Measurements from ENCODE around the gene ARHGAP18.

Gene ARHGAP18

DNA sequence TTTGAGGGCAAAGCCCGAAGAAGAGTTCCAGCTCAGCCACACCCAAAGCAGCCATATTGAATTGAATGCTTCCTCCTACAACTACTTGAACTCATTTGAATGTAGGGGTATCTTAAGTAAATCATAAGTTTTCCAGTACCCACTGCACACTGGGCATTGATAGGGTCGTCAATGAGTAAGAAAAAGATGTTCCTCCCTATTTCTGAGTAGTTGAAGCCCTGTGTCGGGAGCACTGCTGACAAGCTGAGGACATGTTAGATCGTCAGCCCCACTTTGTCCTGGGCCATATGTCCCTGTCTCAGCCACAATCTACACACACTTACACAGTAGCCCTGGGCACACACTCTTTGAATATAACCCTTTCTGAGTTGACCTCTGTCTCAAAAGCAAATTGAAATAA is 105.7 kb downstream of the ARHGAP18 start:
- Histone ChIP-seq H3K79me2 (ENCODE audit: insufficient read depth, low read depth) (no peaks in the 10 kb centered on the region), H2AFZ (ENCODE audit: low read depth) (no peak overlapping the region), H3K4me3 (IDR thresholded peaks at IDR 0.05; ENCODE audit: insufficient read depth, low read depth, low read length) (no peak overlapping the region), H3K36me3 (ENCODE audit: insufficient read depth) (no peaks in the 10 kb centered on the region), H4K20me1 (ENCODE audit: insufficient read depth) (no peaks in the 10 kb centered on the region), H3K27me3 (ENCODE audit: insufficient read depth, low read depth) (no peaks in the 10 kb centered on the region), H3K4me2 (no peak overlapping the region), H3K27ac (no peak overlapping the region), H3K9ac (no peak overlapping the region), H3K4me1 (ENCODE audit: low read depth, poor library complexity, severe bottlenecking) (peaks cover 50% of the 10 kb centered on the region)
- TF ChIP-seq, protein P1, sequence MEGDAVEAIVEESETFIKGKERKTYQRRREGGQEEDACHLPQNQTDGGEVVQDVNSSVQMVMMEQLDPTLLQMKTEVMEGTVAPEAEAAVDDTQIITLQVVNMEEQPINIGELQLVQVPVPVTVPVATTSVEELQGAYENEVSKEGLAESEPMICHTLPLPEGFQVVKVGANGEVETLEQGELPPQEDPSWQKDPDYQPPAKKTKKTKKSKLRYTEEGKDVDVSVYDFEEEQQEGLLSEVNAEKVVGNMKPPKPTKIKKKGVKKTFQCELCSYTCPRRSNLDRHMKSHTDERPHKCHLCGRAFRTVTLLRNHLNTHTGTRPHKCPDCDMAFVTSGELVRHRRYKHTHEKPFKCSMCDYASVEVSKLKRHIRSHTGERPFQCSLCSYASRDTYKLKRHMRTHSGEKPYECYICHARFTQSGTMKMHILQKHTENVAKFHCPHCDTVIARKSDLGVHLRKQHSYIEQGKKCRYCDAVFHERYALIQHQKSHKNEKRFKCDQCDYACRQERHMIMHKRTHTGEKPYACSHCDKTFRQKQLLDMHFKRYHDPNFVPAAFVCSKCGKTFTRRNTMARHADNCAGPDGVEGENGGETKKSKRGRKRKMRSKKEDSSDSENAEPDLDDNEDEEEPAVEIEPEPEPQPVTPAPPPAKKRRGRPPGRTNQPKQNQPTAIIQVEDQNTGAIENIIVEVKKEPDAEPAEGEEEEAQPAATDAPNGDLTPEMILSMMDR (conservative IDR thresholded peaks at IDR 0.05; ENCODE audit: low read depth, low read length), result no peak

DNA sequence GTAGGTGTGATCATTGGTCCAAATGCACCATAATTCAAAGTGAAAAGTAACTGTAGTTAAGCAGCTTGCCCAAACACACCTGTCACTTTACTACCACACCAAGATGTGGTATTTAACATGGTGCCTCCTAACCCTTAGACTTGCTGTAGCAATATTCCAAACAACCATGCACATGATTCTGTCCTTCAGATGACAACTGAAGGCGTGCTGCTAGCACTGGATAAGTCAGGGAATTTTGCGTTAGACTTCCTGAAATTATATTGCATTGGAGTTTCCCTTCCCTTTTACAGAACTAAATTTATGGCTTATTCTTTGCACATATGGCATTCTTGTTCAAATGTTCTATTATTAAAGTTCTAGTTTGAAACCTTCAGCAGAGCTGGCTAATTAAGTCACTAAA is 106.2 kb downstream of the ARHGAP18 start:
- TF ChIP-seq, protein P1 (conservative IDR thresholded peaks at IDR 0.05; ENCODE audit: low read depth, low read length), result no peak
- no peak overlapping the region for H3K27ac ChIP-seq
- peaks cover 50% of the 10 kb centered on the region for H3K4me1 ChIP-seq (ENCODE audit: low read depth, poor library complexity, severe bottlenecking)
- H3K9ac ChIP-seq, result no peak overlapping the region
- H3K4me3 ChIP-seq (IDR thresholded peaks at IDR 0.05; ENCODE audit: insufficient read depth, low read depth, low read length), result no peak overlapping the region
- no peaks in the 10 kb centered on the region for H4K20me1 ChIP-seq (ENCODE audit: insufficient read depth)
- H3K36me3 ChIP-seq (ENCODE audit: insufficient read depth), result no peaks in the 10 kb centered on the region
- H3K79me2 ChIP-seq (ENCODE audit: insufficient read depth, low read depth), result no peaks in the 10 kb centered on the region
- H2AFZ ChIP-seq (ENCODE audit: low read depth), result no peak overlapping the region
- no peak overlapping the region for H3K4me2 ChIP-seq
- H3K27me3 ChIP-seq (ENCODE audit: insufficient read depth, low read depth), result no peaks in the 10 kb centered on the region

DNA sequence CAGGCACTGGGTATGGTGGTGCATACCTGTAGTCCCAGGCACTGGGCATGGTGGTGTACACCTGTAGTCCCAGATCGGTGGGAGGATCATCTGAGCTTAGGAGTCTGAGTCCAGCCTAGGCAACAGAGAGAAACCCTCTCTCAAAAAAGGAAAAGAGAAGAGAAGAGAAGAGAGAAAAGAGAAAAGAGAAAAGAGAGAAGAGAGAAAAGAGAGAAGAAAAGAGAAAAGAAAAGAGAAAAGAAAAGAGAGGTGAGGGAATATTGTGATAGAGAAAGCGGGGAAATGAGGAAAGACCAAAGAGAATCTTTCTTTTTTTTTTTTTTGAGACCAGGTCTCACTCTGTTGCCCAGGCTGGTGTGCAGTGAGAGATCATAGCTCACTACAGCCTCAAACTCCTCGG is 108.7 kb downstream of the ARHGAP18 start:
- Histone ChIP-seq H2AFZ (ENCODE audit: low read depth) (no peak overlapping the region), H3K9ac (no peak overlapping the region), H3K4me3 (IDR thresholded peaks at IDR 0.05; ENCODE audit: insufficient read depth, low read depth, low read length) (no peak overlapping the region), H3K27ac (no peak overlapping the region), H4K20me1 (ENCODE audit: insufficient read depth) (no peaks in the 10 kb centered on the region), H3K79me2 (ENCODE audit: insufficient read depth, low read depth) (no peaks in the 10 kb centered on the region), H3K36me3 (ENCODE audit: insufficient read depth) (no peaks in the 10 kb centered on the region), H3K4me2 (no peak overlapping the region), H3K27me3 (ENCODE audit: insufficient read depth, low read depth) (no peaks in the 10 kb centered on the region), H3K4me1 (ENCODE audit: low read depth, poor library complexity, severe bottlenecking) (peaks cover 30% of the 10 kb centered on the region)
- TF ChIP-seq, protein P1 (conservative IDR thresholded peaks at IDR 0.05; ENCODE audit: low read depth, low read length), result no peak

DNA sequence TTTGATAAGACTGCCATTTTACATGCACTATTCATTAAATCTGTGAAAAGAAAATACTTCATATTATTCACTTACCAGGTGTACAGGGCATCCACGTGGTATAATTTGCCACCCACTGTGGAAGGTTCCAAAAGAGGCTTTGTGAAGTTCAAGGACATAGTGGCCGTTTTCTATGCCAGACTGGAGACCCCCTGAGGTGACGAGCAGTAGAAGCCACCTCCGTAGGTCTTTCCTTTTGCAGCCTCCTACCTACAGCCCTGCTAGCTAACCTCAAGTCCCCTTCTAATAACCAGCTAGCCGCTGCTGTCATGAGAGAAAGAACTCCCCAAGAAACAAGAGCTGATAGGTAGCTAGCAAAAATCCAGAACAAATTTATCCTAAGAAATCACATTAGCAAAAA is 110.5 kb downstream of the ARHGAP18 start:
- TF ChIP-seq, protein P1 (conservative IDR thresholded peaks at IDR 0.05; ENCODE audit: low read depth, low read length), result no peak
- H2AFZ ChIP-seq (ENCODE audit: low read depth), result no peak overlapping the region
- H3K9ac ChIP-seq, result no peak overlapping the region
- H3K27ac ChIP-seq, result no peak overlapping the region
- no peaks in the 10 kb centered on the region for H3K27me3 ChIP-seq (ENCODE audit: insufficient read depth, low read depth)
- no peaks in the 10 kb centered on the region for H3K79me2 ChIP-seq (ENCODE audit: insufficient read depth, low read depth)
- peaks cover 11% of the 10 kb centered on the region for H3K4me1 ChIP-seq (ENCODE audit: low read depth, poor library complexity, severe bottlenecking)
- H3K4me2 ChIP-seq, result no peak overlapping the region
- no peak overlapping the region for H3K4me3 ChIP-seq (IDR thresholded peaks at IDR 0.05; ENCODE audit: insufficient read depth, low read depth, low read length)
- H3K36me3 ChIP-seq (ENCODE audit: insufficient read depth), result no peaks in the 10 kb centered on the region
- no peaks in the 10 kb centered on the region for H4K20me1 ChIP-seq (ENCODE audit: insufficient read depth)

All from KMS-11 (cell line).